Neutrophil (primary cell): Measurements from ENCODE around the gene EIF1AY.

Experiments
- H3K27ac ChIP-seq: fragments of 200-600 bp; sonication (generic); 2 replicates; pipeline ENCODE4 v1.5.1; 2016; ENCODE audit warnings: mild to moderate bottlenecking, moderate library complexity
- H3K27me3 ChIP-seq: fragments of 200-600 bp; sonication (generic); 2 replicates; pipeline ENCODE4 v1.6.0; 2016; ENCODE audit warnings: mild to moderate bottlenecking
- H3K36me3 ChIP-seq: fragments of 200-600 bp; sonication (generic); 2 replicates; pipeline ENCODE4 v1.5.1; 2017
- H3K4me1 ChIP-seq, 2 experiments: fragments of 200-600 bp in 1 of 2; sonication (generic) in 1 of 2; 1 replicate in 1 of 2; 2 replicates in 1 of 2; pipeline versions ENCODE4 v1.5.1 to v1.6.1; 2013 to 2016; ENCODE audit warnings: low read depth in 1 of 2, low read length in 1 of 2, mild to moderate bottlenecking in 1 of 2, moderate library complexity in 1 of 2; ENCODE audit not compliant: control insufficient read depth in 1 of 2, insufficient read depth in 1 of 2
- H3K4me3 ChIP-seq, 2 experiments: fragments of 200-600 bp in 1 of 2; sonication (generic) in 1 of 2; 1 replicate in 1 of 2; 2 replicates in 1 of 2; pipeline ENCODE4 v1.5.1; 2013 to 2016; ENCODE audit warnings: low read depth in 1 of 2, low read length in 1 of 2, mild to moderate bottlenecking in 1 of 2, moderate library complexity in 1 of 2
- H3K9me3 ChIP-seq: fragments of 200-600 bp; sonication (generic); 2 replicates; pipeline ENCODE4 v1.5.1; 2016
- TF ChIP-seq, protein P1 (sequence below): fragments of 200-600 bp; sonication (generic); IDR thresholded peaks from 2 replicates; pipeline ENCODE4 v1.5.1; 2016; ENCODE audit warnings: antibody characterized with exemption

The EIF1AY gene

DNA sequence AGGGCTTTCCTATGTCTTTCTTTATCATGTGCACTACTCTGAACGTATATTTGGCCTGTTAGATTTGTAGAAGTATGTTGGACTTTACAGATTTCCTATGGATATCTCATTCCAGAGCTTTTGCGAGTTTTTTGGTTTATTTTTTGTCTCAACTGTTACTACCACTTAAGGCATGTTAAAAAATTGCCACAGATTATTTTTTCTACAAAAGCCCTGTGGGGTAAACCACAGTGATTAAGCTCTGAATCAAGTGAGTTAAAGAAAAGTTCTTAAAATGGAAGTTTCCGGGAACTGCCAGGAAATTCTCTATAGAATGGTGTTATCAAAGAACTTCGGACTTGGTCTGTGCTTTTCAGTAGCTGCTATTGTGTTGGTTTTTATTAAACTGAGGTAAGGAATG lies 10.6 kb downstream of the EIF1AY start:
- Histone ChIP-seq H3K36me3 (peaks cover 20% of the 10 kb centered on the region), H3K27ac (no peak overlapping the region), H3K4me1 (no peaks in the 10 kb centered on the region), H3K9me3 (no peaks in the 10 kb centered on the region), H3K4me3 (no peak overlapping the region), H3K27me3 (no peaks in the 10 kb centered on the region)
- TF ChIP-seq, protein P1, sequence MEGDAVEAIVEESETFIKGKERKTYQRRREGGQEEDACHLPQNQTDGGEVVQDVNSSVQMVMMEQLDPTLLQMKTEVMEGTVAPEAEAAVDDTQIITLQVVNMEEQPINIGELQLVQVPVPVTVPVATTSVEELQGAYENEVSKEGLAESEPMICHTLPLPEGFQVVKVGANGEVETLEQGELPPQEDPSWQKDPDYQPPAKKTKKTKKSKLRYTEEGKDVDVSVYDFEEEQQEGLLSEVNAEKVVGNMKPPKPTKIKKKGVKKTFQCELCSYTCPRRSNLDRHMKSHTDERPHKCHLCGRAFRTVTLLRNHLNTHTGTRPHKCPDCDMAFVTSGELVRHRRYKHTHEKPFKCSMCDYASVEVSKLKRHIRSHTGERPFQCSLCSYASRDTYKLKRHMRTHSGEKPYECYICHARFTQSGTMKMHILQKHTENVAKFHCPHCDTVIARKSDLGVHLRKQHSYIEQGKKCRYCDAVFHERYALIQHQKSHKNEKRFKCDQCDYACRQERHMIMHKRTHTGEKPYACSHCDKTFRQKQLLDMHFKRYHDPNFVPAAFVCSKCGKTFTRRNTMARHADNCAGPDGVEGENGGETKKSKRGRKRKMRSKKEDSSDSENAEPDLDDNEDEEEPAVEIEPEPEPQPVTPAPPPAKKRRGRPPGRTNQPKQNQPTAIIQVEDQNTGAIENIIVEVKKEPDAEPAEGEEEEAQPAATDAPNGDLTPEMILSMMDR: no peak
